Upper lobe of left lung (tissue), 6 donors: ENCODE measurements around the gene EXD3. TPM values are rescaled to one million over a fixed set of nuclear protein-coding genes. Genes with fewer than 3 reads are reported as not detected.
A peak's percentile ranks its signal among the peaks of the same experiment; 100 is the strongest.

Experiments
- ATAC-seq, 2 donors: fragments of 200-7000 bp; cut with Tn5 transposase; one replicate each; pipeline ENCODE4 v1.9.1; 2022; ENCODE audit warnings: mild to moderate bottlenecking in 2 of 2, moderate library complexity in 2 of 2; ENCODE audit not compliant: low FRiP score in 2 of 2
- DNase-seq, 2 donors: peaks; one replicate each; pipeline ENCODE4 v3.0.0-alpha.2; 2019 to 2020
- H3K27ac ChIP-seq, 4 donors: fragments of 200-600 bp; sonication (generic); one replicate each; pipeline ENCODE4 v1.5.1; 2016 to 2019
- H3K27me3 ChIP-seq, 4 donors: fragments of 200-600 bp; sonication (generic); one replicate each; pipeline ENCODE4 v1.5.1; 2017 to 2019
- H3K36me3 ChIP-seq, 4 donors: fragments of 200-600 bp; sonication (generic); one replicate each; pipeline ENCODE4 v1.5.1; 2016 to 2019
- H3K4me1 ChIP-seq, 4 donors: fragments of 200-600 bp; sonication (generic); one replicate each; pipeline ENCODE4 v1.5.1; 2018 to 2019
- H3K4me3 ChIP-seq, 4 donors: fragments of 200-600 bp; sonication (generic); one replicate each; pipeline ENCODE4 v1.5.1; 2017 to 2019; ENCODE audit warnings: mild to moderate bottlenecking in 2 of 4, moderate library complexity in 1 of 4
- H3K9me3 ChIP-seq, 4 donors: fragments of 200-600 bp; sonication (generic); one replicate each; pipeline ENCODE4 v1.5.1; 2018 to 2019
- EP300 ChIP-seq, 4 donors: sonication (generic); formaldehyde crosslinking; IDR thresholded peaks; one replicate each; pipeline ENCODE4 v1.5.1; 2017; ENCODE audit warnings: antibody characterized with exemption in 4 of 4, control low read depth in 2 of 4
- POLR2A ChIP-seq, 4 donors: fragments of 450-650 bp; IDR thresholded peaks; one replicate each; pipeline ENCODE4 v1.5.1; 2016 to 2017; ENCODE audit warnings: antibody characterized with exemption in 4 of 4, mild to moderate bottlenecking in 2 of 4
- POLR2AphosphoS5 ChIP-seq, 2 donors: sonication (generic); formaldehyde crosslinking; IDR thresholded peaks; one replicate each; pipeline ENCODE4 v1.5.1; 2017; ENCODE audit warnings: antibody characterized with exemption in 2 of 2
- WGBS, 2 donors: methylation state at CpG; one replicate each; pipeline ENCODE4 v1.1.5; 2017 to 2018; 5-methylcytosine and 5-hydroxymethylcytosine counted together
- total RNA-seq, 6 donors: library from RNA; depleted of rRNA in 4 of 6; stranded (reverse); fragments of >200 nt in 4 of 6; gene quantifications; one replicate each; pipeline versions ENCODE4 v1.1.0 to v1.2.1, GENCODE V29; 2016 to 2021
- TF ChIP-seq, protein P1 (sequence below), 6 experiments: fragments of 450-650 bp in 4 of 6; fragments of 200-600 bp in 2 of 6; sonication (generic) in 2 of 6; IDR thresholded peaks; one replicate each; pipeline ENCODE4 v1.5.1; 2016 to 2019; ENCODE audit warnings: antibody characterized with exemption in 6 of 6
- donor health status: DM: no; HTN: no; CAD: no; lungs with moderate emphysema.
- donor health status: DM: no; HTN: yes; CAD: no; lungs with severe emphysema.

EXD3 gene
- total RNA-seq, 6 donors from 2014 or later: 12.3 to 118 (median 24.8) TPM

- Histone ChIP-seq H3K36me3 (no peaks in the 10 kb centered on the region), H3K4me3 (no peak overlapping the region), H3K27ac (peak overlapping the region in 1 of 4 donors; percentile 76), H3K9me3 (no peaks in the 10 kb centered on the region), H3K4me1 (peaks cover 15 to 39% (median 18%) of the 10 kb centered on the region in 4 donors), H3K27me3 (no peaks in the 10 kb centered on the region)
- WGBS, 2 donors: 83 to 92% methylated on average over 1 to 24 of the region's 31 CpGs
- DNase-seq (peak in 1 of 2 donors; percentile 79), ATAC-seq (no peak)
- no peak for TF ChIP-seq EP300 (IDR thresholded peaks at IDR 0.05)
- no peak for TF ChIP-seq POLR2AphosphoS5 (IDR thresholded peaks at IDR 0.05)
- TF ChIP-seq, protein P1, sequence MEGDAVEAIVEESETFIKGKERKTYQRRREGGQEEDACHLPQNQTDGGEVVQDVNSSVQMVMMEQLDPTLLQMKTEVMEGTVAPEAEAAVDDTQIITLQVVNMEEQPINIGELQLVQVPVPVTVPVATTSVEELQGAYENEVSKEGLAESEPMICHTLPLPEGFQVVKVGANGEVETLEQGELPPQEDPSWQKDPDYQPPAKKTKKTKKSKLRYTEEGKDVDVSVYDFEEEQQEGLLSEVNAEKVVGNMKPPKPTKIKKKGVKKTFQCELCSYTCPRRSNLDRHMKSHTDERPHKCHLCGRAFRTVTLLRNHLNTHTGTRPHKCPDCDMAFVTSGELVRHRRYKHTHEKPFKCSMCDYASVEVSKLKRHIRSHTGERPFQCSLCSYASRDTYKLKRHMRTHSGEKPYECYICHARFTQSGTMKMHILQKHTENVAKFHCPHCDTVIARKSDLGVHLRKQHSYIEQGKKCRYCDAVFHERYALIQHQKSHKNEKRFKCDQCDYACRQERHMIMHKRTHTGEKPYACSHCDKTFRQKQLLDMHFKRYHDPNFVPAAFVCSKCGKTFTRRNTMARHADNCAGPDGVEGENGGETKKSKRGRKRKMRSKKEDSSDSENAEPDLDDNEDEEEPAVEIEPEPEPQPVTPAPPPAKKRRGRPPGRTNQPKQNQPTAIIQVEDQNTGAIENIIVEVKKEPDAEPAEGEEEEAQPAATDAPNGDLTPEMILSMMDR (IDR thresholded peaks at IDR 0.05): no peak
- TF ChIP-seq POLR2A (IDR thresholded peaks at IDR 0.05): no peak
Measured at GRCh38 chr9:137460363-137461315, 37.7 kb upstream of the EXD3 start.

- H3K36me3 ChIP-seq: no peaks in the 10 kb centered on the region
- TF ChIP-seq, protein P1 (IDR thresholded peaks at IDR 0.05): no peak
- TF ChIP-seq POLR2AphosphoS5 (IDR thresholded peaks at IDR 0.05) (no peak), EP300 (IDR thresholded peaks at IDR 0.05) (no peak), POLR2A (IDR thresholded peaks at IDR 0.05) (no peak)
- H3K27ac ChIP-seq: peak overlapping the region; percentile 13 to 81 (median 64)
- DNase-seq: peak in 1 of 2 donors; percentile 39
- no peaks in the 10 kb centered on the region for H3K9me3 ChIP-seq
- H3K27me3 ChIP-seq: no peaks in the 10 kb centered on the region
- H3K4me1 ChIP-seq: peaks cover 19 to 45% (median 21%) of the 10 kb centered on the region in 4 donors
- ATAC-seq: peak in 1 of 2 donors; percentile 0
- 43 to 83% methylated on average over 1 to 13 of the region's 15 CpGs for WGBS, 2 donors
- peak overlapping the region in 3 of 4 donors; percentile 62 to 74 (median 66) for H3K4me3 ChIP-seq
Measured at GRCh38 chr9:137459601-137460362, 36.8 kb upstream of the EXD3 start.

- H3K27ac ChIP-seq: peak within 1 kb of the TSS; percentile 13 to 81 (median 64)
- ATAC-seq (peak; percentile 88 to 93), DNase-seq (peak; percentile 95 to 98)
- peak within 1 kb of the TSS; percentile 57 to 74 (median 64) for H3K4me3 ChIP-seq
- no peaks in the 10 kb centered on the region for H3K36me3 ChIP-seq
- H3K4me1 ChIP-seq: peaks cover 25 to 51% (median 27%) of the 10 kb centered on the region in 4 donors
- TF ChIP-seq POLR2AphosphoS5 (IDR thresholded peaks at IDR 0.05): peak; percentile 18 to 68
- TF ChIP-seq POLR2A (IDR thresholded peaks at IDR 0.05): peak in 3 of 4 donors; percentile 46 to 80 (median 74)
- TF ChIP-seq, protein P1 (IDR thresholded peaks at IDR 0.05): peak in 3 of 6 experiments; percentile 3 to 29 (median 11)
- TF ChIP-seq EP300 (IDR thresholded peaks at IDR 0.05): no peak
- no peaks in the 10 kb centered on the region for H3K9me3 ChIP-seq
- no peaks in the 10 kb centered on the region for H3K27me3 ChIP-seq
- WGBS, 2 donors: 0% methylated on average over 3 of the region's 62 CpGs; no CpG with 5 or more reads in 1 of the 2 donors
Measured at GRCh38 chr9:137459152-137459600, 36.2 kb upstream of the EXD3 start, which contains the start of gene NSMF. NSMF (minus strand) TSS chr9:137459334; CDS start chr9:137459102, 232 bp downstream.

- H3K4me1 ChIP-seq: peaks cover 27 to 55% (median 29%) of the 10 kb centered on the region in 4 donors
- peak overlapping the region in 3 of 4 donors; percentile 48 to 81 (median 60) for H3K27ac ChIP-seq
- DNase-seq (peak in 1 of 2 donors; percentile 91), ATAC-seq (peak in 1 of 2 donors; percentile 4)
- whole genome bisulfite sequencing, 2 donors: 0 to 33% methylated on average over 6 to 41 of the region's 88 CpGs
- H3K4me3 ChIP-seq: peak overlapping the region; percentile 57 to 74 (median 64)
- H3K9me3 ChIP-seq: no peaks in the 10 kb centered on the region
- H3K27me3 ChIP-seq: no peaks in the 10 kb centered on the region
- TF ChIP-seq, protein P1 (IDR thresholded peaks at IDR 0.05): peak in 1 of 6 experiments; percentile 30
- no peak for TF ChIP-seq EP300 (IDR thresholded peaks at IDR 0.05)
- TF ChIP-seq POLR2AphosphoS5 (IDR thresholded peaks at IDR 0.05): no peak
- TF ChIP-seq POLR2A (IDR thresholded peaks at IDR 0.05): no peak
- no peaks in the 10 kb centered on the region for H3K36me3 ChIP-seq
Measured at GRCh38 chr9:137458194-137459151, 35.5 kb upstream of the EXD3 start.
